HUDEP-2 (cell line): ENCODE measurements around the gene KAZN.
A peak's percentile ranks its signal among the peaks of the same experiment; 100 is the strongest.
"Not testable (repeated sequence)": the region's sequence is repeated elsewhere in the genome, so short reads cannot be mapped to it uniquely, and the experiment has no call there.

ENCODE experiments used
- DNase-seq, 76 experiments: peaks; one replicate each; lab custom pipeline; 2025; ENCODE audit not compliant: unreplicated experiment in 76 of 76; lab: John Stamatoyannopoulos, UW

Gene KAZN

GRCh38 chr1:15115542-15116330, 517.3 kb downstream of the KAZN start:
- no peak for DNase-seq

- no peak for DNase-seq
Observed at GRCh38 chr1:15116966-15117365, 518.5 kb downstream of the KAZN start.

- DNase-seq: no peak
Observed at GRCh38 chr1:15117671-15118325, 519.3 kb downstream of the KAZN start.

GRCh38 chr1:15118579-15118978, 520.1 kb downstream of the KAZN start:
- DNase-seq: no peak

- DNase-seq: no peak
Observed at GRCh38 chr1:15120251-15120945, 521.9 kb downstream of the KAZN start.

GRCh38 chr1:15122331-15122730, 523.8 kb downstream of the KAZN start:
- DNase-seq: no peak

- no peak for DNase-seq
Observed at GRCh38 chr1:15123270-15123669, 524.8 kb downstream of the KAZN start.

GRCh38 chr1:15123925-15124324, 525.4 kb downstream of the KAZN start:
- DNase-seq: no peak

- no peak for DNase-seq
Observed at GRCh38 chr1:15124362-15125100, 526.0 kb downstream of the KAZN start.

- DNase-seq: no peak
Observed at GRCh38 chr1:15125101-15125745, 526.7 kb downstream of the KAZN start.

- no peak for DNase-seq
Observed at GRCh38 chr1:15128077-15128476, 529.6 kb downstream of the KAZN start.

- DNase-seq: peak in 59 of 76 experiments; percentile 1 to 73 (median 36)
Observed at GRCh38 chr1:15128520-15129313, 530.2 kb downstream of the KAZN start.

GRCh38 chr1:15129944-15130343, 531.5 kb downstream of the KAZN start:
- DNase-seq: no peak

GRCh38 chr1:15130607-15131006, 532.1 kb downstream of the KAZN start:
- no peak for DNase-seq

GRCh38 chr1:15132965-15133364, 534.5 kb downstream of the KAZN start:
- no peak for DNase-seq

- DNase-seq: no peak
Observed at GRCh38 chr1:15134285-15134684, 535.8 kb downstream of the KAZN start.

- DNase-seq: not testable (repeated sequence)
Observed at GRCh38 chr1:15135604-15136003, 537.1 kb downstream of the KAZN start.

GRCh38 chr1:15137809-15138208, 539.3 kb downstream of the KAZN start:
- DNase-seq: no peak

- DNase-seq: no peak
Observed at GRCh38 chr1:15139654-15140350, 541.3 kb downstream of the KAZN start.
